SK-N-SH (cell line): ENCODE measurements around the gene P2RY6.

Source experiments
- CTCF ChIP-seq: fragments of 200-600 bp; sonication (generic); IDR thresholded peaks from 2 replicates; pipeline ENCODE4 v1.6.1; 2017; ENCODE audit warnings: antibody characterized with exemption, mild to moderate bottlenecking, moderate library complexity
- PBX3 ChIP-seq: IDR thresholded peaks from 2 replicates; pipeline ENCODE4; 2012
- POLR2AphosphoS5 ChIP-seq: IDR thresholded peaks from 2 replicates; pipeline ENCODE4 v1.6.1; 2012; ENCODE audit warnings: low read depth, low read length
- SMC3 ChIP-seq: IDR thresholded peaks from 2 replicates; pipeline ENCODE4 v1.6.1; 2012; ENCODE audit warnings: low read depth, low read length, improper control_type of control experiment
- TAF1 ChIP-seq: IDR thresholded peaks from 2 replicates; pipeline ENCODE4 v1.6.1; 2012; ENCODE audit warnings: low read depth, mild to moderate bottlenecking, low read length, moderate library complexity, borderline replicate concordance
- YY1 ChIP-seq: IDR thresholded peaks from 2 replicates; pipeline ENCODE4 v1.4.0; 2012; ENCODE audit warnings: low read depth, mild to moderate bottlenecking

- TF ChIP-seq TAF1, result no peak
- no peak for TF ChIP-seq CTCF
- TF ChIP-seq POLR2AphosphoS5, result no peak
- no peak for TF ChIP-seq YY1
- no peak for TF ChIP-seq PBX3
- TF ChIP-seq SMC3, result no peak
Measured at GRCh38 chr11:73265853-73266645, 6.1 kb upstream of the P2RY6 start.
